ENCODE measurements around the gene TC2N. TPM values are rescaled to one million over a fixed set of nuclear protein-coding genes. Genes with fewer than 3 reads are reported as not detected.
A peak's percentile ranks its signal among the peaks of the same experiment; 100 is the strongest.

TC2N gene
- total and polyA plus RNA-seq, 9 of the 15 experiments (the other 6 are each of a cell fraction or from before 2014, with no cell fraction given), result 2.0 to 12.5 (median 7.3) TPM

DNA sequence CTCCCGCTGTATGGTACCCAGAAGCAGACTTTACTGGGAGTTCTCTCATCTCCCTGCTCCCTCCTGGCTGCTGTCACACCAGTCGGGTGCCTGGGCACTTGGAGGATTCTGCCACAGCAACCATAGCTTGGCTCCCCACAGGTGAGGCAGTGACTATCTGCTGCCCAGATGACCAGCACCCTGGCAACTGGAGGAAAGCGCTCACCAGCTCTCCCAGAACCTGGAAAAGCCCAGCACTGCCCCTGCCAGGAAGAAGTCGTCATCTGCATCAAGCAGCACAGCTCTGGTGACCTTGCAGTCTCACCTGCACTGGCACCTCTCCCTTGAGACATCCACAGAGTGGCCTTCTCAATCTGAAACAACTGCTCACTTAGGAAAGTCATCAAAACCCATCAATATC lies 31.9 kb upstream of the TC2N start:
- DNase-seq (ENCODE audit: extremely low read depth in 1 of 4, low spot score in 3 of 4) (no peak), FAIRE-seq (no peak), ATAC-seq (peak; percentile 49; the same call in 1 of the 3 replicates)
- Histone ChIP-seq H3K9me1 (ENCODE audit: control insufficient read depth, insufficient read depth, low read length) (no peaks in the 10 kb centered on the region), H3K27me3 (ENCODE audit: control insufficient read depth in 2 of 2, insufficient read depth in 2 of 2, low read length in 2 of 2) (peaks cover 4 to 29% of the 10 kb centered on the region in 2 experiments), H3K9me3 (replicated peaks; ENCODE audit: control insufficient read depth, insufficient read depth, low read depth, low read length) (no peaks in the 10 kb centered on the region), H3K4me2 (ENCODE audit: insufficient read depth, low read length) (no peak overlapping the region), H3K4me3 (no peak overlapping the region), H3K27ac (ENCODE audit: extremely low read depth, low read depth, low read length) (no peak overlapping the region), H2AFZ (ENCODE audit: low read depth, low read length) (no peak overlapping the region), H3K36me3 (ENCODE audit: control insufficient read depth, insufficient read depth, low read length) (no peaks in the 10 kb centered on the region), H3K4me1 (replicated peaks in 1 of 2; ENCODE audit: control insufficient read depth in 2 of 2, insufficient read depth in 2 of 2, low read length in 2 of 2) (no peaks in the 10 kb centered on the region), H4K20me1 (replicated peaks; ENCODE audit: control insufficient read depth, insufficient read depth, low read length) (no peaks in the 10 kb centered on the region), H3K79me2 (ENCODE audit: control insufficient read depth, insufficient read depth, low read length) (no peaks in the 10 kb centered on the region), H3K9ac (ENCODE audit: insufficient read depth in 1 of 2, low read depth in 2 of 2, low read length in 2 of 2) (no peak overlapping the region)
- intact Hi-C loops (cut with micrococcal nuclease), result loop anchor here (10.0 kb wide), 1 partner anchor 244 kb away; no protein-coding TSS in a partner anchor
- CTCF ChIA-PET (ENCODE audit: low intra/inter-chr PET ratio), result interaction anchor here (0.7 kb wide), 1 partner anchor 544 kb away, joined by 3 read pairs; no protein-coding TSS in a partner anchor
- POLR2A ChIA-PET, result interaction anchor here (0.6 kb wide), 1 partner anchor 175 kb away, joined by 3 read pairs; no protein-coding TSS in a partner anchor
- no TSS peak for BruUV-seq (replicated peaks)
- WGBS (ENCODE audit: insufficient coverage, low coverage, missing lambda C conversion rate), result 0% methylated on average over 3 of the region's 4 CpGs
- in situ Hi-C loops (cut with MboI), result no loop called here
- TF ChIP-seq ZNF695 (CRISPR knock-in tag; IDR thresholded peaks at IDR 0.05) (no peak), JUNB (CRISPR knock-in tag; conservative IDR thresholded peaks at IDR 0.05) (no peak), HNRNPLL (IDR thresholded peaks at IDR 0.05; ENCODE audit: low read depth, low read length, poor library complexity, severe bottlenecking) (no peak), RAD21 (CRISPR knock-in tag; conservative IDR thresholded peaks at IDR 0.05 in 1 of 2, IDR thresholded peaks at IDR 0.05 in 1 of 2) (peak in 1 of 2 experiments; percentile 49; a peak in 2 of 4 replicates), ARHGAP35 (IDR thresholded peaks at IDR 0.05; ENCODE audit: partially characterized antibody) (no peak), ZFPM2 (CRISPR knock-in tag; IDR thresholded peaks at IDR 0.05) (no peak), RFX5 (IDR thresholded peaks at IDR 0.05; ENCODE audit: low read depth, low read length) (no peak)
- TF ChIP-seq, protein P1, sequence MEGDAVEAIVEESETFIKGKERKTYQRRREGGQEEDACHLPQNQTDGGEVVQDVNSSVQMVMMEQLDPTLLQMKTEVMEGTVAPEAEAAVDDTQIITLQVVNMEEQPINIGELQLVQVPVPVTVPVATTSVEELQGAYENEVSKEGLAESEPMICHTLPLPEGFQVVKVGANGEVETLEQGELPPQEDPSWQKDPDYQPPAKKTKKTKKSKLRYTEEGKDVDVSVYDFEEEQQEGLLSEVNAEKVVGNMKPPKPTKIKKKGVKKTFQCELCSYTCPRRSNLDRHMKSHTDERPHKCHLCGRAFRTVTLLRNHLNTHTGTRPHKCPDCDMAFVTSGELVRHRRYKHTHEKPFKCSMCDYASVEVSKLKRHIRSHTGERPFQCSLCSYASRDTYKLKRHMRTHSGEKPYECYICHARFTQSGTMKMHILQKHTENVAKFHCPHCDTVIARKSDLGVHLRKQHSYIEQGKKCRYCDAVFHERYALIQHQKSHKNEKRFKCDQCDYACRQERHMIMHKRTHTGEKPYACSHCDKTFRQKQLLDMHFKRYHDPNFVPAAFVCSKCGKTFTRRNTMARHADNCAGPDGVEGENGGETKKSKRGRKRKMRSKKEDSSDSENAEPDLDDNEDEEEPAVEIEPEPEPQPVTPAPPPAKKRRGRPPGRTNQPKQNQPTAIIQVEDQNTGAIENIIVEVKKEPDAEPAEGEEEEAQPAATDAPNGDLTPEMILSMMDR (IDR thresholded peaks at IDR 0.05 in 2 of 3, conservative IDR thresholded peaks at IDR 0.05 in 1 of 3; ENCODE audit: insufficient read depth in 2 of 3, low read depth in 1 of 3, low read length in 3 of 3), result peak; percentile 25 to 32 (median 28); a peak in 4 of 6 replicates
